Stimulated activated naive CD8-positive, alpha-beta T cell treated with anti-CD3 and anti-CD28 coated beads, Interleukin-15, amount 100 ng/mL, for 72 hours (primary cell): ENCODE data around the gene FRG2B.
"Not testable (repeated sequence)": the region's sequence is repeated elsewhere in the genome, so short reads cannot be mapped to it uniquely, and the experiment has no call there.

Experiments
- ATAC-seq: fragments of 150-1000 bp; cut with Tn5 transposase; 2 replicates; pipeline ENCODE4 v1.10.0; 2021; ENCODE audit warnings: mild to moderate bottlenecking, moderate library complexity
- DNase-seq, 2 donors: peaks; one replicate each; pipeline ENCODE4 v3.0.0; 2021 to 2022
- H3K27ac Mint-ChIP-seq, 2 donors: one replicate each; pipeline ENCODE4 v1.8.0; 2022; ENCODE audit warnings: mild to moderate bottlenecking in 2 of 2, mixed read lengths in 2 of 2, moderate library complexity in 2 of 2
- H3K27me3 Mint-ChIP-seq: one replicate; pipeline ENCODE4 v1.8.0; 2022; ENCODE audit warnings: mixed read lengths
- H3K4me1 Mint-ChIP-seq: one replicate; pipeline ENCODE4 v1.8.0; 2022; ENCODE audit warnings: mild to moderate bottlenecking, mixed read lengths
- H3K4me3 Mint-ChIP-seq, 2 donors: one replicate each; pipeline ENCODE4 v1.8.0; 2022; ENCODE audit warnings: mild to moderate bottlenecking in 2 of 2, mixed read lengths in 2 of 2, moderate library complexity in 1 of 2
- H3K9me3 Mint-ChIP-seq, 2 donors: one replicate each; pipeline ENCODE4 v1.8.0; 2022; ENCODE audit warnings: mixed read lengths in 2 of 2

FRG2B gene

DNA sequence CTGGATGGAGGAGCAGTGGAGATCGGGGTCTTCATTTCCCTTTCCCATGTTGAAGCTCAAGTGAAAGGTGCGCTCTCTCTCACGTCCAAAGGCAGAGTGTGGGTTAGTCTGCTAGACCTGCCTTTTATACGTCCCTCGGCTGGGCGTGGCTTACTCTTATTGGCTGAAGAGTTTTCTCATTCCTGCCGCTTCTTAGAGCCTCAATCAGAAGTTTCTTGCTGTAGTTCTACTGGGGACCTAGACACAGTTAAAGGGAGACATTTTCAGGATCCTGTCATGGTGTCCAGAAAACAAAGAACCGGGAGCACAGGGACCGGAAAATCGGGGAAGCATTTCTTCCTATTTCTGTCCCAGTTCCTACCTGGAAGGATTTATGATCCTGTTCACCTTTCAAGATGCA, at the start of gene FRG2B:
FRG2B (minus strand) TSS at position 101 of the 400 bp plus-strand sequence; CDS start at position 48, 53 bp downstream.
- H3K4me3 Mint-ChIP-seq, H3K9me3 Mint-ChIP-seq, H3K27ac Mint-ChIP-seq, H3K4me1 Mint-ChIP-seq, DNase-seq, H3K27me3 Mint-ChIP-seq, ATAC-seq: not testable (repeated sequence)

DNA sequence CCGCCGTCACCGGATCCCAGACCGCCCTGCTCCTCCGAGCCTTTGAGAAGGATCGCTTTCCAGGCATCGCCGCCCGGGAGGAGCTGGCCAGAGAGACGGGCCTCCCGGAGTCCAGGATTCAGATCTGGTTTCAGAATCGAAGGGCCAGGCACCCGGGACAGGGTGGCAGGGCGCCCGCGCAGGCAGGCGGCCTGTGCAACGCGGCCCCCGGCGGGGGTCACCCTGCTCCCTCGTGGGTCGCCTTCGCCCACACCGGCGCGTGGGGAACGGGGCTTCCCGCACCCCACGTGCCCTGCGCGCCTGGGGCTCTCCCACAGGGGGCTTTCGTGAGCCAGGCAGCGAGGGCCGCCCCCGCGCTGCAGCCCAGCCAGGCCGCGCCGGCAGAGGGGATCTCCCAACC, 40.9 kb upstream of the FRG2B start:
- not testable (repeated sequence) for H3K4me1 Mint-ChIP-seq, H3K4me3 Mint-ChIP-seq, DNase-seq, H3K9me3 Mint-ChIP-seq, H3K27ac Mint-ChIP-seq
- peaks cover 14% of the 10 kb centered on the region for H3K27me3 Mint-ChIP-seq
- ATAC-seq = peak; percentile 75

DNA sequence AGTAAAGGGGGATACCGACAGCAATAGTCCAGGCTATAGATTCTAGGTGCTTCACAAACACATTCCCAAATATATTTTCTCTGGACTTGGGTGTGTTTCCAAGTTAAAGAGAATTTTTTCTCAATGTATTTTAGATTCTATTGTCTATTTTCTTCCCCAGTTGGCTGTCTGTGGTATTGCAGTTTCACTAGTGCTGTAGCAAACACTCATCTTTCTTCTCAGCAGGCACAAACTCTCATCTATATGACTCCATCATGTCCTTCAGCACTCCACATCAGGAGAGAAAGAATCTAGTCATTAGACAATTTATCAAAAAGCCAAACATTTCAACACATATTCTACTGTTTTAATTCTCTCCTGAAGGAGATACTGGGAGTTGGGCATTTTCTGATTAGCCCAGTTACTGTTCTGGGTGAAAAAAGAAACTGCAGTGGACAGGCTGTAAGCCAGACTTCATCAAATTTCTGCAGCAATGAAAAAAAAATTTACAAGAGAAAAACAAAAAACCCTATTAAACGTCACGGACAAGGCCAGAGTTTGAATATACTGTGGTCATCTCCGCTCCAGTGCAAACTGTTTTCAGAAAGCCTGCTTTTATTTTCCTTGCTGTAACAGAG, 37.1 kb upstream of the FRG2B start:
- not testable (repeated sequence) for DNase-seq, H3K9me3 Mint-ChIP-seq, H3K4me3 Mint-ChIP-seq, H3K27ac Mint-ChIP-seq, H3K4me1 Mint-ChIP-seq
- ATAC-seq = peak; percentile 58
- peaks cover 14% of the 10 kb centered on the region for H3K27me3 Mint-ChIP-seq

DNA sequence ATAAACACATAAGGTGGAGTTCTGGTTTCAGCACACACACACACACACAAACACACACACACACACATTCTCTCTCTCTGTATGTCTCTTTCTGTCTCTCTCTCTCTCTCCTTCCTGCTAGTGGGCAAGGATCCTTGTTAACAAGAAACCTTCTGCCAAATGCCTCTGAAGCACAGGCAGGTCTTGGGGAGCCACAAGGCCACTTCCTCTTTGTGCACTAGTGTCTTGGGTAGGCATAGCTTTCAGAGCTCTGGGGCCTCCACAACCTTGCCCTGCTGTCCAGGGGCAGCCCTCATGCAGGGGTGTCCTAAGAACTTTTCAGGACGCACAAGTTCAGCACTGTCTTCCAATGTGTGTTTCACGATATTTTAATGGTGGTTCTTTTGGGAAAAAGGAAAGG, 34.5 kb upstream of the FRG2B start:
- not testable (repeated sequence) for H3K4me1 Mint-ChIP-seq, DNase-seq, H3K9me3 Mint-ChIP-seq, H3K27ac Mint-ChIP-seq, H3K4me3 Mint-ChIP-seq, ATAC-seq
- H3K27me3 Mint-ChIP-seq = peaks cover 14% of the 10 kb centered on the region

DNA sequence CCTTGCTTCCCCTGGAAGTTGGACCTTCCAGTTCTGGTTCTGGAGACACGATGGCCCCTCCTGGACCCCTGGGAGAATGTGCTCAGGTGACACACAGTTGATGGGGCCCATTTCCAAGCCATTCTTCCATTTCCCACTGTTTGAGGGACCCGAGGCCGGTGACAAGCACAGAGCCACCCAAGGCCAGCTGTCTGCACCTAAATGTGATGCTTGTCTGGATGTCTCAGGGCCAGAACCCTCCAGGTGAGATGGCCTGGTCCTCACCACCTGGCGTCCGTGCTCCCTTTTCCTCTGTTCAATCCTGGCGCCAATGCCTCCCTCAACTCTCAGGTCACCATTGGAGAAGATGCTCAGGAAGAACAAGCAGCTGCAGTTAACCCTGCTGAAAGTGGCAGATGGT, 33.9 kb upstream of the FRG2B start:
- H3K4me3 Mint-ChIP-seq, H3K9me3 Mint-ChIP-seq, H3K27ac Mint-ChIP-seq, H3K4me1 Mint-ChIP-seq, ATAC-seq, DNase-seq: not testable (repeated sequence)
- peaks cover 14% of the 10 kb centered on the region for H3K27me3 Mint-ChIP-seq

DNA sequence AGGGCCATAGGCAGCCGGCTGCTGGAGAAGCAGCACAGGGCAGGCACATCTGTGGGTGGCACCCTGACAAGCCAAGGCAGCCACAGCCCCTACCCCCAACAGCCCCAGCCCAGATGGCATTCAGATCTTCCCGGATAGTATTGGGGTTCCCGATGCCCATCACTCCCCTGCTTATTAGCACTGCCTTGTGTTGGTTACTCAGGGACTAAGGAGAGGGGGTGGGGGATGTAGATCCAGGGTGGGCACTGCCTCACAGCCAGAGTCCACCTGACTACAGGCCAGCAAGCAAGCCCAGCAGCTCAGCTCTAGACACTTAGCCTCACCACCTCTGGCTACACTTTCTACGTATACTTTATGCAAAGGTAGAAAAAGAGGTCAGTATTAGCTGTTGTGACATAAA, 30.7 kb upstream of the FRG2B start:
- not testable (repeated sequence) for H3K4me1 Mint-ChIP-seq, H3K9me3 Mint-ChIP-seq, H3K4me3 Mint-ChIP-seq, DNase-seq, ATAC-seq, H3K27me3 Mint-ChIP-seq
- peak overlapping the region in 1 of 2 donors; percentile 42 for H3K27ac Mint-ChIP-seq

DNA sequence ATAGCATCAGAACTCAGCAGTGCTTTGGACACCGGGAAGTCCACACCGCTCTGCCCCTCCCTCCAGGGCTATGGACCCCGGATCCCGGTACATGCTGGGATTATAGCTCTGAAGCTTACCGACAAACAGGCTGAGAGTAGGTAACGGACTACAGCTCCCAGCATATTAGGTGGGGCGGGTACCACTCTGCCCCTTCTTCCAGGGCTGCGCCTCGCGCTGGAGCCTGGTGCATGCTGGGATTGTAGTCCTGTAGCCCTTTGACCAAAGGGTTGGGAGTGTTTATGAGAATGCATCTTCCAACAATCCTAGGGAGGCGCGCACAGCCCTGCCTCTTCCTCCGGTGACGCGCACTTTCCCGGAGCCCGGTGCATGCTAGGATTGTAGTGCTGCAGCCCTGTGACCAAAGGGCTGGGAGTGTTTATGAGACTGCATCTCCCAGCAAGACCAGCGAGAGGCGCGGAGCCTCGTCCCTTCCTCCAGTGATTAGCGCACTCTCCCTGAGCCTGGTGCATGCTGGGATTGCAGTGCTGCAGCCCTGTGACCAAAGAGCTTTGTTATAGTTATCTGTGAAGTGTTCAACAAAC, 22.4 kb upstream of the FRG2B start:
- not testable (repeated sequence) for H3K4me3 Mint-ChIP-seq, ATAC-seq, H3K27me3 Mint-ChIP-seq, H3K4me1 Mint-ChIP-seq, H3K9me3 Mint-ChIP-seq, H3K27ac Mint-ChIP-seq
- peak in 1 of 2 donors; percentile 30 for DNase-seq

DNA sequence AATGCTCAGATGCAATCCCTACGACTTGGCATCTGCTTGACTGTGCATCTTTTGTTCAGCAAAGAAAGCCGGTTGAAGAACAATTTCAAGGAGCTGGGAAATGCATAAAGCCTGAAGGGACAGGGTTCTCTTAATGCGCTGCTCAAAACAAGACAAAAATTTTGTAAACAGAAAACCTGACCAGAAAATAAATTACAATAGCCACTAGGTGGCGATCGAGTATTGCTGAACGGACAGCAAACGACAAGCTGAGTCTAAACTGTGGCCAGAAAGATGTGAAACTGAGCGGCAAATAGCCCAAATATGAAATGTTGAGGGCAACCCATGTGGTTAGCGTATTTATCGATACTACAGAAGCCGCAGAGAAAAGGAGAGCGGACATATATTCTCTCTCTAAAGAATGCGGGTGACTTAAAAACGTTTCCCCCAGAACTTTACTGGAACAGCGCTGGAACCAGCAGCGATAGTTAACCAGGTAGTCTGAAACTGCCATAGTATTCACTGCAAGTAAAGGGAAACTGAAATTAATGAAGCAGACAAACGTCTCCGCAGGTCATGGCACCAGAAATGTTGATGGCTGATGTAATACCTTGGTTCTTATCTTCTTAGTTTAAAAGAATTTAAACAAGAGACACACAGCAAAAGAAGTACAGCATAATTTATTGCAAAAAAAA, 20.6 kb upstream of the FRG2B start:
- H3K4me1 Mint-ChIP-seq, H3K9me3 Mint-ChIP-seq, H3K27me3 Mint-ChIP-seq: not testable (repeated sequence)
- Mint-ChIP-seq H3K4me3 (peak overlapping the region; percentile 31 to 58), H3K27ac (peak overlapping the region in 1 of 2 donors; percentile 86)
- DNase-seq = peak; percentile 48 to 59
- ATAC-seq = peak; percentile 93

DNA sequence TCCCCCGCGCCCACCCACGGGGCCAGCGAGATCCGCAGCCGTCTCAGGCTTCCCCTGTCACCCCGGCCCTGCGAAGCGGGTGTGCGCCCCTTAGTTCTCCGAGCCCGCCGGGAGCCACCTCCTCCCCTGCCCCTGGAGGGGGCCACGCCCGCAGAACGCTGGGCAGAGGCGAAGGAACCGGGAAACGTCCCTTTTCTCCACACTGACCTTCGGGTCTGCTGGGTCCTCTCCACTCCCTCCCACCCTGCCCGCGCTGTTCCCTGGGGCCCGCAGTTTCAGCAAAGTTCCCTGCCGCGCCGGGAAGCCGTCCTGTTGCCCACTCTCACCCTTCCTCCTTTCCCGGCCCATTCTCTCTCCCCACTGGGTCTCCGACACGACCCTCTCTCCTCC, 11.2 kb upstream of the FRG2B start:
- H3K27ac Mint-ChIP-seq, H3K9me3 Mint-ChIP-seq, DNase-seq, H3K4me1 Mint-ChIP-seq, ATAC-seq, H3K27me3 Mint-ChIP-seq: not testable (repeated sequence)
- H3K4me3 Mint-ChIP-seq = peak overlapping the region; percentile 26 to 55

DNA sequence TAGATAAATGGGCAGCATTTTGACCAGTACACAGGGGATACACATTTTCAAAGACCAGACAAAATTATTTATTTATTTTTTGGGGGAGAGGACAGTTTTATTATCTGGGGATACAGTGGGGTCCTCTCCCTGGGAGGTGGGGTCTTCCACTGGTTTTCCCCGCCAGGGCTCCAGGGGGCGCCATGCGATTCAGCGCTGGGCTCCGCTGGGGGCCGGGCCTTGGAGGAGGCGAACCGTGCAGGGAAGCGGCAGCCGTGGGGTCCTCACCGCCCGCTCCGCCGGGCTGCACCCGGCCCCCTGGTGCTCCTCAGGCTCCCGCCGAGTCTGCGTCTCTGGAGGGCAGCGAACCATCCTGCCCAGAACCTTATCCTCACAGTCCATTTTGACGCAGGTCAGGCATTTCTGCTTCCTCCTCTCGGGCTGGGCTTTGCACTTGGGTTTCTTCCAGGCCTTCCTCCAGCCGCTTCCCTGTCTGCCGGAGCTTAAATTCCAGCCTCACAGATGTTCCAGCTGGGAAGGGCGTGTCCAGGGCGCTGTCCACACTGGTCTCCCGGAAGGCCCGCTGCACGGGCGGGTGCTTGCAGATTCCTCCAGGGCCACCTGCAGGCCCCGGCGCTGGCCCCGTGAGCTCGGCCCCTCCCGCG, 10.7 kb upstream of the FRG2B start:
- not testable (repeated sequence) for H3K4me1 Mint-ChIP-seq, H3K27ac Mint-ChIP-seq, H3K27me3 Mint-ChIP-seq, H3K9me3 Mint-ChIP-seq, H3K4me3 Mint-ChIP-seq
- peak; percentile 79 for ATAC-seq
- DNase-seq = peak; percentile 26 to 41

DNA sequence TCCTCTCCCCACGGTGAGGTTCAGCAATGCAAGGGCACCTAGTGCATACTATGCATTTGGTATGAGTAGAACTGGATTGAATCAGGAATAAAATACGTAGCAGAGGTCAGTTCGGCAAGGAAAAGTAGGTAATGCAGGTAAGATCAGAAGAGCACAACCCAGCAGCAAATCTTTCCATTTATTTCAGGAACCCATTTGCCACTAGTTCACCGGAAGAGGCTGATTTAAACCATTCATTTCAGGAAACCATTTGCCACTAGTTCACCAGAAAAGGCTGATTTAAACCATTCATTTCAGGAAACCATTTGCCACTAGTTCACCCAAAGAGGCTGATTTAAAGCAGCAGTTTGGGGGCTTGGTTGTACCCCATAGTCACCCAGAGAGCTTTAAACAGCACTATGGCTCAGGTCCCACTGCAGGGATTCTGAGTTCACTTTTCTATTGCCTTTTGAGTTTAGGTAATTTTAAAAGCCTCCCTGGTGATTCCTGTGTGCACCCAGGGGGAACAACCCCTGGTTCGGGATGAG, 4.2 kb upstream of the FRG2B start:
- H3K27ac Mint-ChIP-seq, H3K4me1 Mint-ChIP-seq, H3K4me3 Mint-ChIP-seq, H3K27me3 Mint-ChIP-seq, H3K9me3 Mint-ChIP-seq: not testable (repeated sequence)
- ATAC-seq (peak; percentile 89), DNase-seq (peak in 1 of 2 donors; percentile 29)

DNA sequence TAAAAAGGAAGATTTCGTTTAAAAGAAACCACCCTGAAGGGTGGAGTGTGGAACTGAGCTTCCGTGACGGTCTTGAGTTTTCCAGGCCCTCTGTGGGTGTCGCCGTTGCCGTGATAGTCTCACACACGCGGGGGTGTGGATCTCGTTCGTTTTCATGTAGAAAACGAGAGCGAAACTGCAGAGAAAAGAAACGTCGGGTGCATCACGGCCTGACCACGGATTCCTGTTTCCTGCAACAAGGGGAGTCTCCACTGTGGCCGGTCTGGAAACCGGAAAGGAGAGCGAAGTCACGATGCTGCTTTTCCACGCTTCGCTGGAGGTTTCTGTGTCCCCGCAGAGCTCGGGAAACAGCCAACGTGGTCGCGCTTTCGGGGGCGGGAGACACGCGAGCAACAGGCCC, 4.1 kb downstream of the FRG2B start:
- H3K27ac Mint-ChIP-seq = peak overlapping the region in 1 of 2 donors; percentile 13
- H3K4me3 Mint-ChIP-seq = peak overlapping the region; percentile 22 to 37
- peak; percentile 61 for ATAC-seq
- H3K9me3 Mint-ChIP-seq, H3K4me1 Mint-ChIP-seq, DNase-seq: not testable (repeated sequence)
- peaks cover 19% of the 10 kb centered on the region for H3K27me3 Mint-ChIP-seq

DNA sequence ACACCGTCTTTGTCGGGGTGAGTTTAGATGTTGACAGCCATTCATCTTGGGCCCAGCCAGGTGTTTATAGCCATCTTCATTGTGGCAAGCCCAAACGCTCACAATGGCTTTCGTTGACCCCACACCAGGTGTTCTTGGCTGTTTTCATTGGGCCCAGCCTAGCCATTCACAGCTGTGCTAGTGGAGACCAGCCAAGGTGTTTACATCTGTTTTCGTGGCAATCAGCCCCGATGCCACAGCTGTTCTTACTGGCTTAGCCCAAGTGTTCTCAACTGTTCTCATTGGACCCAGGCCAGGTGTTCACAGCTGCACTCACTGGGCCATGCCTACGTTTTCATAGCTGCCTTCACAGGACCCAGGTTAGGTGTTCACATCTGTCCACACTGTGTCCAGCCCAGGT, 7.7 kb downstream of the FRG2B start:
- H3K27ac Mint-ChIP-seq = no peak overlapping the region
- peaks cover 19% of the 10 kb centered on the region for H3K27me3 Mint-ChIP-seq
- H3K4me3 Mint-ChIP-seq = no peak overlapping the region
- DNase-seq = no peak
- H3K4me1 Mint-ChIP-seq = no peaks in the 10 kb centered on the region
- H3K9me3 Mint-ChIP-seq = no peaks in the 10 kb centered on the region
- ATAC-seq = no peak

DNA sequence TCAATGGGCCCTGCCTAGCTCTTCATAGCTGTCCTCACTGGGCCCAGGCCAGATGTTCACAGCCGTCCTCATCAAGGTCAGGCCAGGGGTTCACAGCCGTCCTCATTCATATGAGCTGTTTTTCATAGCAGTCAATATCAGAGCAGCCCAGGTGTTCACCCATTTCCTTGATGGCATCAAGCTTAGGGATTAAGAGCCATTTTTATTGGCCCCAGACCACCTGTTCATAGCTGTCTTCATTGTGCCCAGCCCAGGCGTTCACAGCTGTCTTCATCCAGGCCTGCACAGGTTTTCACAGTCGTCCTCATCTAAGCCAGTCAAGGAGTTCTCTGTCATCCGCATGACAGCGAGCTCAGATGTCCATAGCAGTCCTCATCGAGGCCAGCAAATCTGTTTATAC, 9.4 kb downstream of the FRG2B start:
- Mint-ChIP-seq H3K27me3 (peaks cover 25% of the 10 kb centered on the region), H3K27ac (no peak overlapping the region), H3K4me1 (no peaks in the 10 kb centered on the region)

DNA sequence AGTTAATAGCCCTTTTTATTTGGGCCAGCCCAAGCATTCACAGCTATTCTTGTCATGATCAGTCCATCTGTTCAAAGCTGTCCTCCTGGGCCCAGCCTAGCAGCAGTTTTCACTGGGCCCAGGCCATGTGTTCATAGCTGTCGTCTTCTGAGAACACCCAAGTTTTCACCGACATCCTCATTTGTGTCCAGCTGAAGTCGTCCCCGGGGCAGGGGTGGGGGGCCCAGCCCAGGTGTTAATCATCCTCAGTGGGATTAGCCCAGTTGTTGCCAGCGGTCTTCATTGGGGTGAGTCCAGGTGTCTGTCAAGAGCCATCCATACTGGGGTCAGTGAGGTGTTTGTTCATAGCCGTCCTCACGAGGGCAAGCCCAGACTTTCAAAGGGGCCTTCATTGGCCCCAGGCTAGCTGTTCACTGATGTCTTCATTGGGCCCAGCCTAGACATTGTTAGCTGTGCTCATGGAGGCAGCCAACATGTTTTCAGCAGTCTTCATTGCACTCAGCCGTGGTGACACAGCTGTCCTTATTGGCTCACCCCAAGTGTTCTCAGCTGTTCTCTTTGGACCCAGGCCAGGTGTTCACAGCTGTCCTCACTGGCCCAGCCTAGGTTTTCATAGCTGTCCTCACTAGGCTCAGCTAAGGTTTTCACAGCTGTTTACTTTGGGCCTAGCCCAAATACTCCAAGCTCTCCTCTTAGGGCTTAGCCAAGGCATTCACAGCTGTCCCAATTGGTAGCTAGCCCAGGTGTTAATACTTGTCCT, 10.0 kb downstream of the FRG2B start:
- DNase-seq (no peak), ATAC-seq (no peak)
- Mint-ChIP-seq H3K9me3 (no peaks in the 10 kb centered on the region), H3K27me3 (peaks cover 27% of the 10 kb centered on the region), H3K4me1 (no peaks in the 10 kb centered on the region), H3K27ac (no peak overlapping the region), H3K4me3 (no peak overlapping the region)

More for the DNA sequence above, 9.4 kb downstream of the FRG2B start:
- ATAC-seq (no peak), DNase-seq (no peak)
- Mint-ChIP-seq H3K4me3 (no peak overlapping the region), H3K9me3 (no peaks in the 10 kb centered on the region)
